OCI-LY7 (cell line): Measurements from ENCODE around the gene SHC1. TPM values are rescaled to one million over a fixed set of nuclear protein-coding genes. Genes with fewer than 3 reads are reported as not detected.
A peak's percentile ranks its signal among the peaks of the same experiment; 100 is the strongest.

Experiments used
- BruUV-seq: library from RNA; stranded (reverse); fragments of 400-500 nt; replicated peaks from 2 replicates; lab custom pipeline; 2021; lab: Mats Ljungman, UMichigan
- CTCF ChIA-PET: fragments of 300-600 bp; sonication (Branson Sonifier 250); formaldehyde crosslinking; loops from one replicate; lab custom pipeline; 2022; ENCODE audit warnings: antibody characterized with exemption; ENCODE audit not compliant: unreplicated experiment; lab: Charles Lee
- POLR2A ChIA-PET: fragments of 300-600 bp; sonication (Branson Sonifier 250); formaldehyde crosslinking; loops from one replicate; lab custom pipeline; 2022; ENCODE audit warnings: antibody characterized with exemption; lab: Charles Lee
- DNase-seq: peaks from one replicate; pipeline ENCODE4 v3.0.0-alpha.2; 2015; ENCODE audit warnings: low spot score
- H2AFZ ChIP-seq: fragments of 200-600 bp; sonication (generic), shearing (Covaris generic); 2 replicates; pipeline ENCODE4 v1.6.1; 2014; ENCODE audit warnings: mild to moderate bottlenecking, antibody characterized with exemption, low read length, moderate library complexity
- H3K27ac ChIP-seq: fragments of 200-600 bp; sonication (generic); 2 replicates; pipeline ENCODE4 v1.5.1; 2014; ENCODE audit warnings: mixed run types, low read depth, mild to moderate bottlenecking, moderate library complexity, low read length, inconsistent platforms; ENCODE audit not compliant: poor library complexity, severe bottlenecking
- H3K36me3 ChIP-seq: fragments of 200-600 bp; sonication (generic); 2 replicates; pipeline ENCODE4 v1.6.1; 2014; ENCODE audit warnings: mild to moderate bottlenecking, antibody characterized with exemption, low read length, moderate library complexity, mixed read lengths; ENCODE audit not compliant: insufficient read depth
- H3K4me1 ChIP-seq: fragments of 200-600 bp; sonication (generic); 2 replicates; pipeline ENCODE4 v1.5.1; 2014; ENCODE audit warnings: mild to moderate bottlenecking, low read length; ENCODE audit not compliant: insufficient read depth, poor library complexity, severe bottlenecking
- H3K4me2 ChIP-seq: fragments of 200-600 bp; sonication (generic); 2 replicates; pipeline ENCODE4 v1.6.1; 2014; ENCODE audit warnings: mild to moderate bottlenecking, low read length
- H3K4me3 ChIP-seq: fragments of 200-600 bp; sonication (generic); 2 replicates; pipeline ENCODE4 v1.5.1; 2014; ENCODE audit warnings: mild to moderate bottlenecking, low read depth, low read length; ENCODE audit not compliant: poor library complexity, severe bottlenecking
- H3K79me2 ChIP-seq: fragments of 200-600 bp; sonication (generic); 2 replicates; pipeline ENCODE4 v1.6.1; 2016; ENCODE audit warnings: low read depth, mild to moderate bottlenecking, low read length, moderate library complexity, mixed read lengths; ENCODE audit not compliant: insufficient read depth
- H3K9me2 ChIP-seq: fragments of 200-600 bp; sonication (generic); 2 replicates; pipeline ENCODE4 v1.6.1; 2016; ENCODE audit warnings: mild to moderate bottlenecking, low read length, mixed read lengths; ENCODE audit not compliant: insufficient read depth
- H3K9me3 ChIP-seq: fragments of 200-600 bp; sonication (generic); 2 replicates; pipeline ENCODE4 v1.6.1; 2014; ENCODE audit warnings: mild to moderate bottlenecking, mixed run types, low read length, mixed read lengths
- H4K20me1 ChIP-seq: fragments of 200-600 bp; sonication (generic); 2 replicates; pipeline ENCODE4 v1.6.1; 2014; ENCODE audit warnings: mild to moderate bottlenecking, antibody characterized with exemption, low read length, moderate library complexity, mixed read lengths; ENCODE audit not compliant: insufficient read depth
- EZH2phosphoT487 ChIP-seq: fragments of 200-600 bp; sonication (generic); IDR thresholded peaks from 2 replicates; pipeline ENCODE4 v1.6.1; 2018; ENCODE audit warnings: low read depth, borderline replicate concordance, mild to moderate bottlenecking, mixed run types, antibody characterized with exemption, low read length, moderate library complexity, mixed read lengths
- intact Hi-C: fragments of 100-400 bp; cut with micrococcal nuclease; formaldehyde crosslinking; loops from one replicate; pipeline ENCODE4 v1.10.0; 2022; ENCODE audit not compliant: unreplicated experiment
- total RNA-seq, 2 experiments: library from RNA; depleted of rRNA in 1 of 2; stranded (reverse); fragments of >200 nt in 1 of 2; shearing (Covaris generic) in 1 of 2; gene quantifications; 2 replicates each; pipeline ENCODE4 v1.2.3, GENCODE V29; 2014 to 2022
- TF ChIP-seq, protein P1 (sequence below): fragments of 200-600 bp; sonication (generic); conservative IDR thresholded peaks from 2 replicates; pipeline ENCODE4 v1.5.1; 2014; ENCODE audit warnings: mild to moderate bottlenecking, antibody characterized with exemption, low read length, moderate library complexity, mixed read lengths

Gene SHC1
- total RNA-seq, 2 experiments from 2014 or later = 37.6 to 77.4 TPM

DNA sequence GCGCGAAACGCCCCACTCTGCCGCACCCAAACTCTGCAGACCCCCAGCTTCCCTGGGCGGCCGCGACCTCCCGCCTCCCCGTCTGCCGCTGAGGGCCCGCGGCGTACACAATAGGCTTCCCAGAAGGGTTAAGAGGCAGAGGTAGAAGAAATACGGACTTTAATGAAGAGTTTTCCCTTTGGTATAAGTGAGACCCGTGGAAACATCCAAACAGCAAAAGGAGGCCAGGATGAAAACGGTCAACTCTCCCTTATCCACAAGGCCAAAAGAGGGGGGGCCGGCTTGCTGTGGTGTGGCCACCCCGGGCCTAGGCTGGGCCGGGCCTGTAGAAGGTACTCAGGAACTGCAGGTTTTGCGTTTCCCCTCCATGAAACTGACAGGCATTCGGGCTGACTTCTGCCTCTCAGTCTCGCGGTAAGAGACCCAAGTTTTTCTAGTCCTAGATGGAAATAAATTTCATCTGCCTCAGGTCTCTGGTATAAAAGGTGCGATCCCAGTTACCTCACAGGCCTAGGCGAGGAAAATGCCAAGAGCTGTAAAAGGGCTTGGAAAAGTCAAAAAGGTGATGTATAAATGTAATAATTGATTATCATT lies 8.3 kb downstream of the SHC1 start:
- CTCF ChIA-PET = no interaction called here

DNA sequence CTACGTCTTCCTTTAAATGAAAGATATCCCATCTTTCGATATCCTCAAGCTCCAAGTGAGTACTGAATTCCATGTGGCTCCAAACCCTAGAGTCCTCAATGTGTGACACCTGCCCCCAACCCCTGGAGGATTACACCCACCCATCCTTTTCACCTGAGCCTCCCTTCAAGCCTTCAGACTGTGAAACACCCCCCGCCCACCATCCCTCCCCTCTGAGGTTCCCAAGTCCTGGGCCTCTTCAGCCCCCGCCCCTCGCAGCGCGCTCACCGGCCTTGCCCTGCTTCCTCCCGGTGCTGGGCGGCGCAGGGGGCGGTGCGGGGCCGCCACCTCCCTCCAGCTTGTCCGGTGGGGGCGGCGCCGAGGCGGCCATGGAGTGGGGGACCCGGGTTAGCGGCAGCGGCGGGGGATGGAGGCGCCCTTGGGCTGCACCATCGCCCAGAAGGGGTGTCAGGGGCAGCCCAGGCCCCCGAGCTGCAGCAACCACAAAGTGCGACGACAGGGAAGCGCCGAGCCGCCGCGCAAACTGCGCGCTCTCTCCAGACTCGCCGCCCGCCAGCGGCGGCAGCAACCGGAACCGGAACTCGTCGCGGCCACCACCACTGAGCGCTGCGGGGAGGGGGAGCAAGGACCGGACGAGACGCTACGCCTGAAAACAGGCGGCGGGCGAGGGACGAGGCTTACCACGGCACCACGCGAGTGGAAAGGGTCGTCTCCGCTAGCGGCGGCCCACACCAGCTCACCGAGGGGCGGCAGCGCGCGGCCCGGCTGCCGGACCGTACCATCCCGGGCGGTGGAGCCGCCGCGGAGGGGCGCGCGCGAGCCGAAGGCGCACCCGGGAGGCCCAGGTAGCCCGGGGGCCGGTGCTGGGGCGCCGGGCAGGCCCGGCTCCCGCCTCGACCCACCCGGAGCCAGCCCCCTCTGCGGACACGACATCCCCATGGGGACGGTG lies 9.1 kb downstream of the SHC1 start, which contains the start of gene PYGO2:
TSS of gene PYGO2 (minus strand) at position 576 of the 949 bp plus-strand sequence. CDS start at position 370, 206 bp downstream.
- DNase-seq = peak; percentile 88
- intact Hi-C loops = loop anchor here (1.0 to 5.0 kb wide), 4 partner anchors 13 to 101 kb away; partner anchors contain the start of genes CKS1B and EFNA4
- H2AFZ ChIP-seq = peak within 1 kb of the TSS; percentile 61; the same call in 1 of the 2 replicates
- H4K20me1 ChIP-seq = 0 out of 2 replicates have a peak, but pooled peaks cover 4% of the 10 kb centered on the region
- no TSS peak for BruUV-seq
- no peaks in the 10 kb centered on the region for H3K9me3 ChIP-seq
- TF ChIP-seq, protein P1, sequence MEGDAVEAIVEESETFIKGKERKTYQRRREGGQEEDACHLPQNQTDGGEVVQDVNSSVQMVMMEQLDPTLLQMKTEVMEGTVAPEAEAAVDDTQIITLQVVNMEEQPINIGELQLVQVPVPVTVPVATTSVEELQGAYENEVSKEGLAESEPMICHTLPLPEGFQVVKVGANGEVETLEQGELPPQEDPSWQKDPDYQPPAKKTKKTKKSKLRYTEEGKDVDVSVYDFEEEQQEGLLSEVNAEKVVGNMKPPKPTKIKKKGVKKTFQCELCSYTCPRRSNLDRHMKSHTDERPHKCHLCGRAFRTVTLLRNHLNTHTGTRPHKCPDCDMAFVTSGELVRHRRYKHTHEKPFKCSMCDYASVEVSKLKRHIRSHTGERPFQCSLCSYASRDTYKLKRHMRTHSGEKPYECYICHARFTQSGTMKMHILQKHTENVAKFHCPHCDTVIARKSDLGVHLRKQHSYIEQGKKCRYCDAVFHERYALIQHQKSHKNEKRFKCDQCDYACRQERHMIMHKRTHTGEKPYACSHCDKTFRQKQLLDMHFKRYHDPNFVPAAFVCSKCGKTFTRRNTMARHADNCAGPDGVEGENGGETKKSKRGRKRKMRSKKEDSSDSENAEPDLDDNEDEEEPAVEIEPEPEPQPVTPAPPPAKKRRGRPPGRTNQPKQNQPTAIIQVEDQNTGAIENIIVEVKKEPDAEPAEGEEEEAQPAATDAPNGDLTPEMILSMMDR = peak; percentile 80
- no peak for TF ChIP-seq EZH2phosphoT487
- CTCF ChIA-PET = no interaction called here
- H3K4me3 ChIP-seq = peak within 1 kb of the TSS; percentile 82
- H3K36me3 ChIP-seq = peaks cover 71% of the 10 kb centered on the region
- peak within 1 kb of the TSS; percentile 77 for H3K27ac ChIP-seq
- no peaks in the 10 kb centered on the region for H3K9me2 ChIP-seq
- H3K4me1 ChIP-seq = peaks cover 35% of the 10 kb centered on the region
- peak within 1 kb of the TSS; percentile 88 for H3K4me2 ChIP-seq
- peaks cover 21% of the 10 kb centered on the region for H3K79me2 ChIP-seq
- POLR2A ChIA-PET = interaction anchor here (0.5 to 1.5 kb wide), 4 partner anchors 10 to 27 kb away, joined by 3 to 6 read pairs (median 4); partner anchors contain the start of gene FLAD1

More for the DNA sequence above, 8.3 kb downstream of the SHC1 start:
- Histone ChIP-seq H3K9me2 (no peaks in the 10 kb centered on the region), H2AFZ (peak overlapping the region; percentile 61; the same call in 1 of the 2 replicates), H3K9me3 (no peaks in the 10 kb centered on the region), H3K27ac (peak overlapping the region; percentile 77), H3K79me2 (peaks cover 21% of the 10 kb centered on the region), H3K4me1 (peaks cover 27% of the 10 kb centered on the region), H4K20me1 (0 out of 2 replicates have a peak, but pooled peaks cover 4% of the 10 kb centered on the region), H3K4me2 (peak overlapping the region; percentile 88), H3K36me3 (peaks cover 75% of the 10 kb centered on the region), H3K4me3 (peak overlapping the region; percentile 82)
- intact Hi-C loops = loop anchor here (5.0 kb wide), 1 partner anchor 100 kb away; the partner anchor contains the start of gene EFNA4
- POLR2A ChIA-PET = interaction anchor here (1.5 kb wide), 1 partner anchor 21 kb away, joined by 4 read pairs; the partner anchor contains the start of gene FLAD1
- BruUV-seq = TSS peak; percentile 85
- peak; percentile 65 for DNase-seq
- no peak for TF ChIP-seq EZH2phosphoT487
- TF ChIP-seq, protein P1 = peak; percentile 5; the same call in 1 of the 2 replicates
